ENCODE data around the gene CD24. TPM values are rescaled to one million over a fixed set of nuclear protein-coding genes. Genes with fewer than 3 reads are reported as not detected.

The CD24 gene
- polyA plus RNA-seq, 1 experiment, result 0.07 TPM

DNA sequence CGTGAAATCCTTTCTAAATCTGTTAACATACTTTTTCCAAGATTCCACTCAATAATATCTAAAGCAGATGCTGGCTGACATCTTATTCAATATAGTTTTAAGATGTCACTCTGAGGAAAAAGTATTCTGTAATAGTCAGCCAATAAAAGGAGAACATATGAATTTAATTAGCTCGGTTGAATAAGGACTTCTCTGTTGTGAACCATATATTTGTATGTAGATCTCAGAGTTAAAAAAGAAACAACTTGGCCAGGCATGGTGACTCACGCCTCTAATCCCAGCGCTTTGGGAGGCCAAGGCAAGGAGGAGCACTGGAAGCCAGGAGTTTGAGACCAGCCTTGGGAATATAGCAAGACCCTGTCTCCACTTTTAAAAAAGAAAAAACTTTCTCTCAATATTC lies 7.4 kb upstream of the CD24 start:
- H3K36me3 ChIP-seq (ENCODE audit: control insufficient read depth, insufficient read depth, low read length), result no peaks in the 10 kb centered on the region
- POLR2A ChIA-PET, result no interaction called here
- TF ChIP-seq, protein P1, sequence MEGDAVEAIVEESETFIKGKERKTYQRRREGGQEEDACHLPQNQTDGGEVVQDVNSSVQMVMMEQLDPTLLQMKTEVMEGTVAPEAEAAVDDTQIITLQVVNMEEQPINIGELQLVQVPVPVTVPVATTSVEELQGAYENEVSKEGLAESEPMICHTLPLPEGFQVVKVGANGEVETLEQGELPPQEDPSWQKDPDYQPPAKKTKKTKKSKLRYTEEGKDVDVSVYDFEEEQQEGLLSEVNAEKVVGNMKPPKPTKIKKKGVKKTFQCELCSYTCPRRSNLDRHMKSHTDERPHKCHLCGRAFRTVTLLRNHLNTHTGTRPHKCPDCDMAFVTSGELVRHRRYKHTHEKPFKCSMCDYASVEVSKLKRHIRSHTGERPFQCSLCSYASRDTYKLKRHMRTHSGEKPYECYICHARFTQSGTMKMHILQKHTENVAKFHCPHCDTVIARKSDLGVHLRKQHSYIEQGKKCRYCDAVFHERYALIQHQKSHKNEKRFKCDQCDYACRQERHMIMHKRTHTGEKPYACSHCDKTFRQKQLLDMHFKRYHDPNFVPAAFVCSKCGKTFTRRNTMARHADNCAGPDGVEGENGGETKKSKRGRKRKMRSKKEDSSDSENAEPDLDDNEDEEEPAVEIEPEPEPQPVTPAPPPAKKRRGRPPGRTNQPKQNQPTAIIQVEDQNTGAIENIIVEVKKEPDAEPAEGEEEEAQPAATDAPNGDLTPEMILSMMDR (IDR thresholded peaks at IDR 0.05; ENCODE audit: insufficient read depth, low read depth, low read length), result no peak
- H3K27me3 ChIP-seq (ENCODE audit: control insufficient read depth, insufficient read depth, low read length), result peaks cover 7% of the 10 kb centered on the region
- peak; percentile 44 for DNase-seq (ENCODE audit: low read depth)
- CTCF ChIA-PET, result interaction anchor here (1.3 to 3.5 kb wide), 2 partner anchors 415 to 537 kb away, joined by 4 to 25 read pairs; no protein-coding TSS in a partner anchor
- no peak overlapping the region for H3K4me3 ChIP-seq (ENCODE audit: low read depth, low read length)

DNA sequence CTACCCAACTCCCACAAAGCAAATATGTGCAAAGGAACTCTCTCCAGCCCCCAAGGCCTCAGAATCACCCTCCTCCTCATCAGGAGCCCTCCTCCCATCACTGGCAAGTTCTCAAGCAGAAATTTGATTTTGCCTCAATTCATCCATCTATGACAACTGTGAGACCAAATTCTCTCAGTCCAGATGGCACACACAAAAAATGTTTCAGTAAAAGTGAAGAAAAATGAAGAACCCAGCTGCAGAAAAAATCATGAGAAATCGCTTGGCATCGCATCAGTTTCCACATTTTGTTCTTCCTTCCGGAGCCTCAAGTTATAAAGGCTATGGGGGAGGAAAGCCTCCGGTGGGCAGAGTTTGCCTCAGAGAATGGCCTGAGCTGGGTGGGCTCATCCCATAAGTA lies 6.4 kb upstream of the CD24 start:
- peaks cover 11% of the 10 kb centered on the region for H3K27me3 ChIP-seq (ENCODE audit: control insufficient read depth, insufficient read depth, low read length)
- TF ChIP-seq, protein P1 (IDR thresholded peaks at IDR 0.05; ENCODE audit: insufficient read depth, low read depth, low read length), result no peak
- H3K36me3 ChIP-seq (ENCODE audit: control insufficient read depth, insufficient read depth, low read length), result no peaks in the 10 kb centered on the region
- DNase-seq (ENCODE audit: low read depth), result no peak
- H3K4me3 ChIP-seq (ENCODE audit: low read depth, low read length), result no peak overlapping the region
- CTCF ChIA-PET, result interaction anchor here (0.6 to 3.5 kb wide), 8 partner anchors 133 to 645 kb away, joined by 3 to 25 read pairs (median 6); no protein-coding TSS in a partner anchor
- POLR2A ChIA-PET, result no interaction called here

GRCh38 chr6:106979435-106979884 lies 4.9 kb upstream of the CD24 start:
- peaks cover 15% of the 10 kb centered on the region for H3K27me3 ChIP-seq (ENCODE audit: control insufficient read depth, insufficient read depth, low read length)
- no peak overlapping the region for H3K4me3 ChIP-seq (ENCODE audit: low read depth, low read length)
- DNase-seq (ENCODE audit: low read depth), result no peak
- TF ChIP-seq, protein P1 (IDR thresholded peaks at IDR 0.05; ENCODE audit: insufficient read depth, low read depth, low read length), result peak; percentile 97
- POLR2A ChIA-PET, result no interaction called here
- CTCF ChIA-PET, result interaction anchor here (0.6 to 3.5 kb wide), 39 partner anchors 11 to 644 kb away, joined by 3 to 25 read pairs (median 5); partner anchors contain the start of gene CRYBG1
- H3K36me3 ChIP-seq (ENCODE audit: control insufficient read depth, insufficient read depth, low read length), result no peaks in the 10 kb centered on the region

DNA sequence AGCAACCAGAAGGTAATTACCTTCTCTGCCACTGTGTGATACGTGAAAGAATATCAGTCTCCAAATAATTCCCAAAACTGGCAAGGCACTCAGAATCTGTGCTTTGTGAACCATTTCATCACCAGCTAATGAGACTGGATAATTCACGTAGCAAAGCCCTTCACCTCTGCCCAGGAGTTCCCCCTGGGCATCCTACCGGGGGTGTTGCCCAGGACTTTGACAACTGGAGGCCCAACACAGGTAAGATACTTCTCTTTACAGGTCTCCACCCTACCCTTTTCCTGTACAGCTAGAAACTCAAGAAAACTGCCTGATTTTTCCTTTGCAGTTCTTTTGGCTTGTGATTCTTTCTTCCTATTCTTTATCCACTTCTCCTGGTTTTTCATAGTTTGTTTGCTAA lies 2.7 kb upstream of the CD24 start:
- ChIA-PET CTCF (interaction anchor here (0.8 to 2.1 kb wide), 4 partner anchors 368 to 532 kb away, joined by 3 to 11 read pairs (median 3); no protein-coding TSS in a partner anchor), POLR2A (no interaction called here)
- Histone ChIP-seq H3K27me3 (ENCODE audit: control insufficient read depth, insufficient read depth, low read length) (peaks cover 30% of the 10 kb centered on the region), H3K36me3 (ENCODE audit: control insufficient read depth, insufficient read depth, low read length) (no peaks in the 10 kb centered on the region), H3K4me3 (ENCODE audit: low read depth, low read length) (no peak overlapping the region)
- TF ChIP-seq, protein P1 (IDR thresholded peaks at IDR 0.05; ENCODE audit: insufficient read depth, low read depth, low read length), result no peak
- no peak for DNase-seq (ENCODE audit: low read depth)

- TF ChIP-seq, protein P1 (IDR thresholded peaks at IDR 0.05; ENCODE audit: insufficient read depth, low read depth, low read length), result no peak
- ChIA-PET POLR2A (no interaction called here), CTCF (interaction anchor here (1.2 to 2.1 kb wide), 2 partner anchors 409 to 531 kb away, joined by 4 to 11 read pairs; no protein-coding TSS in a partner anchor)
- H3K4me3 ChIP-seq (ENCODE audit: low read depth, low read length), result no peak overlapping the region
- no peak for DNase-seq (ENCODE audit: low read depth)
- no peaks in the 10 kb centered on the region for H3K36me3 ChIP-seq (ENCODE audit: control insufficient read depth, insufficient read depth, low read length)
- peaks cover 30% of the 10 kb centered on the region for H3K27me3 ChIP-seq (ENCODE audit: control insufficient read depth, insufficient read depth, low read length)
These were observed 1.7 kb upstream of the CD24 start for GRCh38 chr6:106976270-106976669.
